SW480 (cell line): ENCODE results near the gene HNRNPUL1.

Source experiments
- DNase-seq: peaks from one replicate; pipeline ENCODE4 v3.0.0-alpha.2; 2016; ENCODE audit warnings: low spot score

The HNRNPUL1 gene

GRCh38 chr19:41234512-41235168, 29.5 kb upstream of the HNRNPUL1 start:
- DNase-seq: peak; percentile 28

GRCh38 chr19:41235480-41235879, 28.7 kb upstream of the HNRNPUL1 start:
- DNase-seq: no peak

- DNase-seq: no peak
Observed at GRCh38 chr19:41238244-41238643, 25.9 kb upstream of the HNRNPUL1 start.

- DNase-seq: no peak
Observed at GRCh38 chr19:41239363-41239762, 24.8 kb upstream of the HNRNPUL1 start.

- DNase-seq: no peak
Observed at GRCh38 chr19:41239961-41240574, 24.1 kb upstream of the HNRNPUL1 start.

GRCh38 chr19:41241859-41242258, 22.3 kb upstream of the HNRNPUL1 start:
- no peak for DNase-seq

- no peak for DNase-seq
Observed at GRCh38 chr19:41244117-41244516, 20.1 kb upstream of the HNRNPUL1 start.

- no peak for DNase-seq
Observed at GRCh38 chr19:41245843-41246242, 18.3 kb upstream of the HNRNPUL1 start.

GRCh38 chr19:41248895-41249294, 15.3 kb upstream of the HNRNPUL1 start:
- DNase-seq: no peak

- peak; percentile 52 for DNase-seq
Observed at GRCh38 chr19:41249707-41250423, 14.3 kb upstream of the HNRNPUL1 start.

GRCh38 chr19:41253660-41254059, 10.5 kb upstream of the HNRNPUL1 start:
- no peak for DNase-seq

GRCh38 chr19:41255171-41255570, 9.0 kb upstream of the HNRNPUL1 start:
- no peak for DNase-seq

GRCh38 chr19:41261474-41262190, 2.5 kb upstream of the HNRNPUL1 start:
- no peak for DNase-seq

GRCh38 chr19:41263042-41263849, 926 bp upstream of the HNRNPUL1 start:
- peak; percentile 88 for DNase-seq

GRCh38 chr19:41264581-41265394, 616 bp downstream of the HNRNPUL1 start:
- DNase-seq: peak; percentile 52

GRCh38 chr19:41265395-41266153, 1.4 kb downstream of the HNRNPUL1 start:
- no peak for DNase-seq

GRCh38 chr19:41269055-41269454, 4.9 kb downstream of the HNRNPUL1 start:
- no peak for DNase-seq

- DNase-seq: no peak
Observed at GRCh38 chr19:41269571-41269970, 5.4 kb downstream of the HNRNPUL1 start.

GRCh38 chr19:41273076-41273475, 8.9 kb downstream of the HNRNPUL1 start:
- DNase-seq: no peak

GRCh38 chr19:41274802-41275201, 10.6 kb downstream of the HNRNPUL1 start:
- no peak for DNase-seq
